Caki2 (cell line): ENCODE data around the gene LIMA1. TPM values are rescaled to one million over a fixed set of nuclear protein-coding genes. Genes with fewer than 3 reads are reported as not detected.
"Not testable (repeated sequence)": the region's sequence is repeated elsewhere in the genome, so short reads cannot be mapped to it uniquely, and the experiment has no call there.

ENCODE experiments used
- DNase-seq: peaks from one replicate; pipeline ENCODE4 v3.0.0-alpha.2; 2015; ENCODE audit warnings: low read depth
- in situ Hi-C: cut with HindIII; loops from 2 replicates; pipeline ENCODE4 v1.10.0; 2016; ENCODE audit warnings: low sequenced_read_pairs, low pct_unique_long_range_greater_than_20kb, mixed read lengths
- total RNA-seq: library from RNA; depleted of rRNA; stranded (reverse); fragments of >200 nt; shearing (Covaris generic); gene quantifications from 2 replicates; pipeline ENCODE4 v1.2.3, GENCODE V29; 2014; ENCODE audit warnings: low replicate concordance; rRNA removed

The LIMA1 gene
- total RNA-seq: 22.0 and 25.7 TPM in 2 replicates

DNA sequence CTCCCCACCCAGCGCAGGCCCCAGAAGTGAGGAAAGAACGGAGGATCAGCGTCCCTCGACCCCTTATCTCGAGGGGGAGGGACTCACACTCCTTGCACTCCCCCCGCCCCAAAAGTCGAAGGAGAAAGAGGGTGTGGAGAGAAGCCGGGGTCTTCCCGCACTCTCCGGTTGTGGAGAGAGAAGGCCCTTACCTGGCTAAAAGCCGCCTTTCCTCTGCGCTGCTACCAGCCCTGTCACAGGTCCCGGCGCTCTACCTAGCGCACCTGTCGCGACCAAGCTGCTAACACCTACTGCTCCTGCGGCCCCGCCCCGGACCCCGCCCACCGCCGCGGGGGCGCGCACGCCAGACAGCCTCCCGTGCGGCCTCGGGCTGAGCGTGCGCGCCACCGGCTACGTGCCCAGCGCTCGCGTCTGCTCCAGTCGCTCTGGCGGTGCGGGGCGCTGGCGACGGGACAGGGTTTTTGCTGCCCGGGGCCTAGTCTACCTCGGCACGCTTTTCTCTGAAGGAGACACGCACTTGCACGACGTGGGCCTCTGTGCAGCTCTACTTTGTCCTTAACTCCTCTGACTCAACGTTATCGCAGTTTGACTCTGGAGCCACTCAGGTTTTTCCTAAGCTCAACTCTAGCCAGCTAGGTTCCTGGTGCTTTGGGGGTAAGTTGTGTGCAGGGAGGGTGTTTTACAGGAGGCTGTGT lies at the start of gene LIMA1:
Gene LIMA1 (minus strand): TSS at position 292 of the 695 bp plus-strand sequence. CDS start 34,769 bp downstream, outside the sequence.
- peak; percentile 84 for DNase-seq
- in situ Hi-C loops: loop anchor here (10.0 kb wide), 1 partner anchor 169 kb away; the partner anchor contains the start of gene COX14

GRCh38 chr12:50331745-50332144 lies 48.4 kb upstream of the LIMA1 start:
- in situ Hi-C loops: no loop called here
- DNase-seq: no peak

DNA sequence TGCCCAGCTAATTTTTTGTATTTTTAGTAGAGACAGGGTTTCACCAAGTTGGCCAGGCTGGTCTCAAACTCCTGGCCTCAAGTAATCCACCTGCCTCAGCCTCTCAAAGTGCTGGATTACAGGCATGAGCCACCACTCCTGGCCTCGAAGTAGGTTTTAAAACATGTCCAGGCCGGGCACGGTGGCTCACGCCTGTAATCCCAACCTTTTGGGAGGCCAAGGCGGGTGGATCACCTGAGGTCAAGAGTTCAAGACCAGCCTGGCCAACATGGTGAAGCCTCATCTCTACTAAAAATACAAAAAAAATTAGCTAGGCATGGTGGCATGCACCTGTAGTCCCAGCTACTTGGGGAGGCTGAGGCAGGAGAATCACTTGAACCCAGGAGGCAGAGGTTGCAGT lies 45.3 kb upstream of the LIMA1 start:
- DNase-seq, in situ Hi-C loops: not testable (repeated sequence)

DNA sequence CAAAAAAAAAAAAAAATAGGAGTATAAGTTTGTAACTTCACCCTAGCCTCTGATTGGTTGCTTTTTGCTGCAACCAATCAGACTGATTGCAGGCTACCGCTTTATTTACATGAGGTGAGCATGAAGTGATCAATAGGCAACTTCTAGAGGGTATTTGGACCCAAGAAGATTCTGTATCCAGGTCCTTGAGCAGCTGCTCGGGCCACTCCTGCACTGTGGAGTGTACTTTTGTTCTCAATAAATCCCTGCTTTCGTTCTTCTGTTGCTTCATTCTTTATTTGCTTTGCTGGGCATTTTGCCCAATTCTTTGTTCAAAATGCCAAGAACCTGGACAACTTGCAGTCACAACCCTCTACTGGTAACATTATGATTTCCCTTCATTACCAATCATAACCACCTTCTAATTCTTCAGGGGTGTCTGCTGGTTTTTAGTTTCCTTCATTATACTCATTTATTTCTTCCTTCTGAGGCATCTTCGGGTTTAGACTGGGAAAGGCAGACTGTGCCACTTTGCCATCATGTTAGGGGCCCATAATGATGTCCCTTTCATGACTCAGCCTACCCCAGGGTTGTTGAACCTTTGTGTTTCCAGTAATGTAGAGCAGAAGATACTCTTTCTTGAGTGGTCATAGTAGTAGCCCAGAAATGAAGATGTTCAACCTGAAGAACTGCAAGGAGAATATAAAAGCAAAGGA lies 43.4 kb upstream of the LIMA1 start:
- in situ Hi-C loops: no loop called here
- peak; percentile 20 for DNase-seq

DNA sequence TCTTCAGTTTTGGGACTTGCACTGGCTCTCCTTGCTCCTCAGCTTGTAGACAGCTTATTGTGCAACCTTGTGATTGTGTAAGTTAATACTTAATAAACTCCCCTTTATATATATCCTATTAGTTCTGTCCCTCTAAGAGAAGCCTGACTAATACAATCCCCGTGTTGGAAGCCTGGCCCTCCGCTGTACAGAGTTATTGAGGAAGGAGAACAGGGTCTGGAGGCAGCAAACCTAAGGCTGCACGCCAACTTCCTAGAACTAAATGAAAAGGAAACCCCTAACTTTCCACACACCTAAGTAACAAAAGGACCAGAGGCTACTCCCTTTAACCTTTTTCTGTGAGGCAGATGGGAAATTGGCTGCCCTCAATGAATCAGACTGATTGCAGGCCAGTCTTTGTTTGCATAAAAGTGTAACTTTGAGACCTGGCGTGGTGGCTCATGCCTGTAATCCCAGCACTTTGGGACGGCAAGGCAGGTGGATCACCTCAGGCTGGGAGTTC lies 42.6 kb upstream of the LIMA1 start:
- in situ Hi-C loops: no loop called here
- DNase-seq: no peak

GRCh38 chr12:50324770-50325169 lies 41.5 kb upstream of the LIMA1 start:
- DNase-seq, in situ Hi-C loops: not testable (repeated sequence)

- DNase-seq, in situ Hi-C loops: not testable (repeated sequence)
Measured at GRCh38 chr12:50324077-50324476, 40.8 kb upstream of the LIMA1 start.

DNA sequence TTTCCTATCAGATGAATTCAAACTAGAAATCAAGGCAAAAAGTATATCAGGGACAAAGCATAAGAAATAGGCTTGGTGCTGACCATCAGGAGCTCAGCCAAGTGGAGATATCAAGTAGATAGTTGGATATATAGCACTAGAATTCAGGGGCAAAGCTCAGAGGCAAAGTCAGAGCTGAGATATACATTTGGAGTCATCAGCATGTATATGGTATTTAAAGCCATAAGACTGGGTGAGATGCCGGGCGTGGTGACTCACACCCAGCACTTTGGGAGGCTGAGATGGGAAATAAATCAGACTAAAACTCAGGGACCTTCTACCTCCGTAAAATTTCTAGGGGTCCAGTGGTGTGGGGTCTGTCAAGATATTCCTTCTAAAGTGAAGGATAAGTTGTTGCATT lies 38.9 kb upstream of the LIMA1 start:
- in situ Hi-C loops: no loop called here

GRCh38 chr12:50317203-50317602 lies 33.9 kb upstream of the LIMA1 start:
- no peak for DNase-seq
- in situ Hi-C loops: no loop called here

More for the DNA sequence above, 38.9 kb upstream of the LIMA1 start:
- DNase-seq: no peak

- in situ Hi-C loops: no loop called here
- DNase-seq: no peak
Measured at GRCh38 chr12:50315803-50316202, 32.5 kb upstream of the LIMA1 start.

DNA sequence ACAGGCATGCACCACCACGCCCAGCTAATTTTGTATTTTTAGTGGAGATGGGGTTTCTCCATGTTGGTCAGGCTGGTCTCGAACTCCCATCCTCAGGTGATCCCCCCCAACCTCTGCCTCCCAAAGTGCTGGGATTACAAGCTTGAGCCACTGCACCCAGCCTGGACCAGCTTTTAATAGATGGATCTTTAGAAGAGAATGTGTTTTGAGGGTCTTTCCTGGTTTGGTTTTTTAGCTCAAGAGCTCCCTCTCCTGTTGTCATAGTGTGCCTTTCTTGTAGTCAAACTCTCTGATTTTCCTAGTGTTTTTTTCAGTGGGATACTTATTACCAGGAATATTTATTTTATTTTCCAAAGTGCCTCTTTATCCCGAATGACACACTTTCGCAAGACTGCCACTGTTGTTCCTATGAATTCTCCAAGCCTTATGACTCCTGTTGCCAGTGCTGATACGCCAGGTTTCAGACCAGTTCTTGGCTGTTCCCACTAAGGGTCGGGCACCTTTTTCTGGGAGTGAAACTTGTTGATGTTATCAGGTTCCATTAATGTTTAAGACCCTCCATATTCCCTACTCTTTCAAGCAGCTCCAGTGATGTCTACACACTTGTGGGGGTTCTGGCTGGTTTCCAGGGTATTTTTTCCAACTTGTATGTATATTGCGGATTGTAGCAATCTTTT lies 31.5 kb upstream of the LIMA1 start:
- DNase-seq: peak; percentile 61
- in situ Hi-C loops: no loop called here

DNA sequence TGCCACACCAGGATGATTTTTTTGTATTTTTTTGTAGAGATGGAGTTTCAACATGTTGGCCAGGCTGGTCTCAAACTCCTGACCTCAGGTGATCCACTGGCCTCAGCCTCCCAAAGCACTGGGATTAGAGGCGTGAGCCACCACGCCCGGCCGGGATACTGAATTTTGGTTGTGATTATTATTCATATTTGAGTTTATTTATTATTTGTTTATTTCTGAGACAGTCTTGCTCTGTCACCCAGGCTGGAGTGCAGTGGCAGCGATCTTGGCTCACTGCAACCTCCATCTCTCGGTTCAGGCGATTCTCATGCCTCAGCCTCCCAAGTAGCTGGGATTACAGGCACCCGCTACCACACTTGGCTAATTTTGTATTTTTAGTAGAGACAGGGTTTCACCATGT lies 30.7 kb upstream of the LIMA1 start:
- DNase-seq: not testable (repeated sequence)

DNA sequence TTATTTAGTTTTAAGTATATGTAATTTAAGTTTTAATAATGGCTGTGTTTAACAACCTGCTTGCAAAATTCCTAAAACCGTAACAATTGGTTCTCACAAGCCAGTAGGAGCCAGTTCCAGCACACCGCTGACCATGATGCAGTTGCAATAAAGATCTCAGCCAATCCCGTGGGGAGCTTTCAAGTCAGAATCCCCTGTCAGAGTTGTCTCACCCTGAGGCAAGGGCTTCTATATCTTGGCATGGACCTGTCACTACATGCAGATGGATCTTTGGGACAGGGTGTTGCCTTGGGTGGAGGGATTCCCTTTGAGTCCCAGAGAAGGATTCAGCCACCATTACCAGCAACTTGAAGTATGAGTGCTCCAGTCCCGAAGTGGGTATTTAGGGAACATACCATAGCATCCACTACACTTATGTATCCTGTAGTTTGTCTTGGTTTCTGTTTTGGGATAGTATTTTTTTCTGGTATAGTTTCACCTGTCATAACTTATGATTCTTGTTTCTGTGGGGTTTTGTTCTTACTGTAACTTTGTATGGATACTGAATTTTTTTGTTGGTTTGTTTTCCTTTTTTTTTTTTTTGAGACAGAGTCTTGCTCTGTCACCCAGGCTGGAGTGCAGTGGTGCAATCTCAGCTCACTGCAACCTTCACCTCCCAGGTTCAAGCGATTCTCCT lies 30.1 kb upstream of the LIMA1 start:
- no peak for DNase-seq
- in situ Hi-C loops: no loop called here

More for the DNA sequence above, 30.7 kb upstream of the LIMA1 start:
- in situ Hi-C loops: not testable (repeated sequence)

- in situ Hi-C loops, DNase-seq: not testable (repeated sequence)
Measured at GRCh38 chr12:50311858-50312609, 28.7 kb upstream of the LIMA1 start.

GRCh38 chr12:50309950-50310349 lies 26.6 kb upstream of the LIMA1 start:
- no peak for DNase-seq
- in situ Hi-C loops: no loop called here

GRCh38 chr12:50302686-50303085 lies 19.4 kb upstream of the LIMA1 start:
- DNase-seq: no peak
- in situ Hi-C loops: no loop called here

- DNase-seq: no peak
- in situ Hi-C loops: no loop called here
Measured at GRCh38 chr12:50297996-50298395, 14.7 kb upstream of the LIMA1 start.

GRCh38 chr12:50297027-50297426 lies 13.7 kb upstream of the LIMA1 start:
- in situ Hi-C loops: no loop called here
- DNase-seq: no peak
